GM03348 (cell line): ENCODE measurements around the gene GGCX.

ENCODE experiments used
- DNase-seq: peaks from one replicate; pipeline ENCODE4 v3.0.0; 2012; ENCODE audit warnings: low spot score

Gene GGCX

GRCh38 chr2:85541753-85542457 lies 19.4 kb downstream of the GGCX start:
- DNase-seq: no peak

- DNase-seq: no peak
Measured at GRCh38 chr2:85541262-85541661, 20.0 kb downstream of the GGCX start.

DNA sequence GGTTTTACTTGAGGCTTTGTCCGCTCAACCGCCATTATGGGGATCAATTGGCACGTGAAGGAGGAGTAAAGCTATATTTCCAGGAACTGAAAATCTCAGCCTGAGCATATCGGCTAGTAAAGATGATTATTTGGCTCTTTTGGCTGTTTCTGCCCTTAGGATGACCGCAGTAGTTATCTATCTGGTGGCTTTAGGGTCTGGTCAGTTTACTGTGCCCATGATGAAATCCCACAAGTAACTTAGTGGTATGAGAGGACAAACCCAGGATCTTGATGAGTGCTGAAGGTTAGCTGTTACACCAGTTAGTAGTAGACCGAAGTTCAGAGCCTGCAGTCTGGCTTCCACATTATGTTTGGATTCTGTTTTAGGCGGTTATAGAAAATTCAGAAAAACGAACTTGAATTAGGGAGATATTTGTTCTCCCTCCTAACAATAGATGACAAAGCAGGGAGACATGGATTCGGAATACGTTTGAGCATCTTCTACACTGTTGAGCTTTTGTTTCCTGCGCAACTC lies 21.1 kb downstream of the GGCX start:
- DNase-seq: no peak

DNA sequence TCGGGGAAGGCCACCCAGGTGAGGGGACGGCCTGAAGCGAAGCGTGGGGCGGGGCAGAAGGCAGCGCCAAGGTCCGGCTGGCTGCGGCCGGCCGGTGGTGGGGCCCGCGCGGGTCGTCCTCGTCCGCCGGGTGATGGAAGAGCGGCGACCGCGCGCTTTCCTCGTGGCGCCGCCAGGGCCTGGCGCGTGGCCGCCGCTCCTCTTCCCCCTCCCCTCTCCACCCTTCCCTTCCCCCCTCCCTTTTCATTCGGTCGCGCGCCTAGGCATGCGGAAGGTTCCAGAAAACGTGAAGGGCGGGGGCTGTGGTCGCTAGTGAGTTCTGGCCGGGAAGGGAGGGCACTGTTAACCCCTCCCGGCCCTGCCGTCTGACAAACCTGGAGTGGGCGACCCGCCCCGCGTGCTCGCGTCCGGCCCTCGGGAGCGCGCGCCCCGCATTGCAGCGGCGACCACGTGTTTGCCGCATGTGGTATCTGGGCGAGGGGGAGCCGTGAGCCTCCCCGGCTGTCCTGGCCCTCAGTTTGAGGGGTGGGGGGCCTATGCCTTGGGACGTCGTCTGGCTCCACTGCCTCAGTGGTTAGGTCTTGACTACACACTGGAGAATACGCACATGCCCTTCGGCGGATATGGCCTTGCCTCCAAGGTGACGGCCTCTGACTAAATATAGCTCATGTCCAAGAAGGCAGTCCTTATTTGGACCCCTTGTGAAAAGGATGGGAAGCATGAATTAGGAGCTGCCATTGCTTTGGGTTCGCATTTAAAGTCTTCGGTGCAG lies 21.7 kb downstream of the GGCX start:
- peak; percentile 80 for DNase-seq

DNA sequence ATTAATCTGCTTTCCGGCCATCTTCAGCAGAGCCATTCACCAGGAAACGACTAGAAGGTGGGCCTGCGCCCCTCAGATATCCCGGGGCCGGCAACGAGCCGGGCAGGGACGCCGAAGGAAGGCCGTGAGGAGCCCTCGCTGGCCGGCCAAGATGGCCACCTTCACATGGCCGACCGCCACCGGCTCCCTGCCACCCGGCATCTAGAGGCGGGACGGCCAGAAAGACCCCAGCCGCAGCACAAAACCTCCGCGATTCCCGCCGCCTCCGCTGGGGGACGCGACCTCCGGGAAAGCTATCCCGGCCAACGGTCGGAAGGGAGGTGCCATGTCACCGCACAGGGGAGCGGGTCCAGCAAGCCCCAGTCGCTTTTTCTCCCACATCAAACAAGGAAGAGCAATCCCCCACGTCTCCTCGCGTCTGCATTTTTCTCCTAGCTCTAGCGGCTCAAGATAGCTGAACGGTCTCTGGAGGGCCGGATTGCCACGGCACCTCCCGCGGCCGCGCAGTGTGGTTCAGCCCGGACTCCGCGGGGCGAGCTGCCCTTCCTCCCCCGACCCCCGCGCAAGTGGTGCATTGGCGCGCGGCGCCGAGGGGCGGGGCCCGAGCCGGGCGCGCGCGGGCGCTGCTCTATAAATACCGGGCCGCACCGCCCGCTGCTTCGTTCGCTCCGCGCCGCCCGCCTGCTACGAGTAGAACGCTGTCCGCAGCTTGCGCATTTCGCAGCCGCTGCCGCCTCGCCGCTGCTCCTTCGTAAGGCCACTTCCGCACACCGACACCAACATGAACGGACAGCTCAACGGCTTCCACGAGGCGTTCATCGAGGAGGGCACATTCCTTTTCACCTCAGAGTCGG lies 22.6 kb downstream of the GGCX start, which contains the start of gene MAT2A:
Gene MAT2A (plus strand): TSS at position 662 of the 854 bp plus-strand sequence. CDS start 120 bp downstream, at position 782.
- DNase-seq: peak; percentile 98

DNA sequence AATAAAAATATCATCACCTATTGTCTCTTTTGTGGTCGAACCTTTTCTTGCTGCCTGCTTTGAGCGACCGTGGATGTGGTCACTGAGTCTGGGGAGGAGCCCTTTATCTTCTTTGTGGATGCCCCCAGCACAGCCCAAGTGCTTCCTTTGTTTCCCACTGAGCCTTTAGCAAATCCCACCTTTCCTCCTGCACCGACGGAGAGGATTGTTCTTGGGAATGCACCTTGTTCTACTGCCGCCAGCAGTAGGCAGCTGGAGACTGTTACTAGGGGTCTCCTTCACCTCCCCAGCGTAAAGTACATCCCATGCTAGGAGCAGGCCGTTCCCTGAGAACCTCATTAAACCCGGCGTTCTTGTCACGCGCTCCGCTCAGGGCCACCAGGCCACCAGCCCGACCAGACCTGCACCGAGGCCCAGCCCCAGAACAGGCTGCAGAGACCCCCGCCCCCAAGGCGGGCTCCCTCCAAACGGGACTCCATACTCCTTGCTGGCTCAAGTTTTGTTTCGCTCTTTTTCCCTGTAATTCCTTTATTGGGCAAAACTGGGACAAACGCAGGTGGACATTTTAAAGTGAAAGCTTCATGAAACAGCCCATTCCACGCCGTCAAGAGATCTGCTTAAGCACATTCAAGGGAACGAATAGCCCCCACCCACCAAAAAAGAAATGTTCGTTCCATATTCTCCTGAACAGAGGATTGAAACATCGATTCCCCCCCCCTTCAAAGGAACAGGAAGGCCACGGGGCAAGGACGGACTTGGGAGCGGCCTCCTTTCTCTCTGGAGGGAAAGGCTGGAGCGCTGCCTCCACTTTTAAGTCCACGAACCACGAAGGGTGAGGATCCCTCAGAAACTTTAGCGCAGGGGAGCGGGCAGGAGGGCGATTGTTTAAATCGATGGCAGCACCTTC lies 23.4 kb downstream of the GGCX start:
- peak; percentile 48 for DNase-seq

DNA sequence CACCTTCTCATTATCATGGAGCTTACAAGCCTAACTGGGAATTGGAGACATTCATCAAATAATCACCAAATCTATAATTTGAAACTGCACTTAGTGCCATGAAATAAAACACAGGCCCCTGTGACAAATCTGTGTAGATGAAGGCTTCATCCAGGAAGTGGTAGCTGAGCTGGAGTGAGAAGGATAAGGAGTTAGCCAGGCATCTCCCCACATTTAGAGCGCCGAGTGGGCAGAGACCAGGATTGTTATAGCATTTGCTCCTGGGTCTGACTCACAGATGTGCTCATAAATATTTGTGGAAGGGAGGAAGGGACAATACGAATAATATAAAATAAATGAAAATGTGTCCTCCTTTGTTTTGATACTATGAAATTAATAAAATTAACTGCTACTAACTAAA lies 24.8 kb downstream of the GGCX start:
- DNase-seq: peak; percentile 65

GRCh38 chr2:85534881-85535280 lies 26.4 kb downstream of the GGCX start:
- no peak for DNase-seq

DNA sequence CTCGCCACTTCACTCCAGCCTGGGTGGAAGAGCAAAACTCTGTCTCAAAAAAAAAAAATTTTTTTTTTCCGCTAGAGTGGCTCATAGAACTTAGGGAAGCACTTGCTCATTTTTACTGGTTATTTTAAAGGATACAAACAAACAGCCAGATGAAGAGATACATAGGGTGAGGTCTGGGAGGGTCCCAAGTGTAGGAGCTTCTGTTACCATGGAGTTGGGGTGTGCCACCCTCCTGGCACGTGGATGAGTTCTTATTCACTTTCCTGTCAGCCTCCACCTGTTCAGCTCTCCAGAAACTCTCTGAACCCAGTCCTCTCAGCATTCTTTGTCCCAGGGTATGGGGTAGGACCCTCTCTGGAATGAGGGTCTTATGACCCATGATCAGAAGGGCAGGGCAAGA lies 27.2 kb downstream of the GGCX start:
- DNase-seq: no peak

- DNase-seq: no peak
Measured at GRCh38 chr2:85531589-85531988, 29.7 kb downstream of the GGCX start.

DNA sequence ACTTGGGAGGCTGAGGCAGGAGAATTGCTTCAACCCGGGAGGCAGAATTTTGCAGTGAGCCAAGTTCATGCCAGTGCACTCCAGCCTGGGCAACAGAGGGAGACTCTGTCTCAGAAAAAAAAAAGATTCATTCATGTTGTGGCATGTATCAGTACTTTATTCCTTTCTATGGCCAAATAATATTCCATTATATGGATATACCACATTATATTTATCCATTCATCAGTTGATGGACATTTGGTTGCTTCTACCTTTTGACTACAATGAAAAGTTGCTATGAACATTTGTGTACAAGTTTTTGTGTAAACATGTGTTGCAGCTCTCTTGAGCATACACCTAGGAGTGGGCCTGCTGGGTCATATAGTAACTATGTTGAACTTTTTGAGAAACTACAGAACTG lies 31.5 kb downstream of the GGCX start:
- DNase-seq: no peak

DNA sequence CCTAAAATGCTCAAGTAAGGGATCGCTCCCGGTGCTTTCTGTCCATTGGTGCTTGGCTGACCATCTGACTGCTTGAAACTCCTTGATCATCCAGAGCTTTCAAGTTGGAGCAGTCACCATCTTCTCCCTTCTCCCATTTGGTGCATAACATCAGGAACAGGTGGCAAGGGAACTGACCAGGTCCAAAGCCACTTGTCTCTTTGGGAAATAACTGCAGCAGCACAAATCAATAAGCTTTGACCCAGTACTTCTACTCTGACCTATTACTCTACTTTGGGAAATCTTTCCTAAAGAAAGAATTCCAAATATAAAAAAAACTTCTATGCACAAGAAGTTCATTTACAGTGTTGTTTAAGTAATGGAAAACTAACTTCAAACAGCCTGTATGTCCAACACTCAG lies 32.9 kb downstream of the GGCX start:
- DNase-seq: no peak

DNA sequence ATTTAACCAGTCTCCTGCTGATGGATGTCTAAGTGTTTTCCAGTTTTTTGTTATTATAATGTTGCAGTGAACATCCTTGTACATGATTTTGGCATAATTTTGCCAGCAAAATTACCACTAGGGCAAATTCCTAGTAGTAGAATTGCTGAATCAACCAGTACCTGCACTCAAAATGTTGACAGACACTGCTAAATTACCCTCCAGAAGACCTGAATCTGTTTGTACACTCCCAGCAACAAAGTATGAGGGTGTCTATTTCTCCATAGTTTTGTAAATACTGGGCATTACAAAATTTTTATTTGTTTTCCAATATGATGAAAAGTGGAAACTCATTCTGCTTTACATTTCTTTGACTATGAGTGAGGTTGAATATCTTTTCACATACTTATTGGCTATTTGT lies 33.5 kb downstream of the GGCX start:
- DNase-seq: no peak

DNA sequence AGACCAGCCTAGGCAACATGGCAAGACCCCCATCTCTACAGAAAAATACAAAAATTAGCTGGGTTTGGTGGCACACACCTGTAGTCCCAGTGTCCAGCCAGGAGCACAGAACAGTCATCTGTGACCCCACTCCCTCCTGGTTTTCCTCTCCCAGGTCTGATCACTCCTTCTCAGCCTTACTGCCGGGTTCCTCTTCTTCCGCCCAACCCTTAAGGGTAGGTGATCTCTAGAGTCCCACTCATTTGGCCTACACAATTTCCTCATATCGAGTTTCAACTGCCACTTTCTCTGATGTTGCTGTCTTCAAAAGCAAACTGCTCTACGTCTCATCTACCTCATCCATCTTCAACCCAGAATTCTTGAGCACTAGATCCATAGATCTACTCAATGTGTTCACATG lies 35.7 kb downstream of the GGCX start:
- DNase-seq: no peak

- DNase-seq: no peak
Measured at GRCh38 chr2:85525029-85525428, 36.3 kb downstream of the GGCX start.

DNA sequence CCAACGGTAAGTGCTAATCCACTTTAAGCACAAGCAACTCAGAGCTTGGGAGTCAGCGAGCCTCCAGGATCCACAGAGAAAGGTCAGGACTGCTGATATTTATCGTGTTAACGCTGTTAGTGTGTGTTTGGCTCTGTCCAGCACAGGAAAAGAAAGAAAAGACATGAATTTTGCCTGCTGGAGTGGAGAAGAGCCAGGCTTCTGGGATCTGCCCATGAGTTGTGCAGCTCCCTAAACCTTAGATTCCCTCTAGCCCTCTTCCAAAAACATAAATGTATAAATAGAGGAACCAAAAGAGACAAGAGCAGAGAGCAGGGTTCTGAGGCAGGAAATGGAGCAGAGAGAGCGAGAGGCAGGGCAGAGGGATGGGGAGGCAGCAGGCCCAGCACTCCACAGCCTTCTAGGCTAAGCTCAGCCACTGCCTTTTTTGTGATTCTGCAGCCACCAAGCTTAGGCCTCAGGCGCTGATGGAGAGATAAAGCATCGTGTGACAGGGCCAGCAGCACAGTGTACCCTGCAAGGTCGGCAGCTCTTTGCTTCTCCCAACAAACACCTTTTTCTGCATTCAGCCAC lies 36.9 kb downstream of the GGCX start:
- DNase-seq: no peak

GRCh38 chr2:85523903-85524335 lies 37.4 kb downstream of the GGCX start:
- no peak for DNase-seq

DNA sequence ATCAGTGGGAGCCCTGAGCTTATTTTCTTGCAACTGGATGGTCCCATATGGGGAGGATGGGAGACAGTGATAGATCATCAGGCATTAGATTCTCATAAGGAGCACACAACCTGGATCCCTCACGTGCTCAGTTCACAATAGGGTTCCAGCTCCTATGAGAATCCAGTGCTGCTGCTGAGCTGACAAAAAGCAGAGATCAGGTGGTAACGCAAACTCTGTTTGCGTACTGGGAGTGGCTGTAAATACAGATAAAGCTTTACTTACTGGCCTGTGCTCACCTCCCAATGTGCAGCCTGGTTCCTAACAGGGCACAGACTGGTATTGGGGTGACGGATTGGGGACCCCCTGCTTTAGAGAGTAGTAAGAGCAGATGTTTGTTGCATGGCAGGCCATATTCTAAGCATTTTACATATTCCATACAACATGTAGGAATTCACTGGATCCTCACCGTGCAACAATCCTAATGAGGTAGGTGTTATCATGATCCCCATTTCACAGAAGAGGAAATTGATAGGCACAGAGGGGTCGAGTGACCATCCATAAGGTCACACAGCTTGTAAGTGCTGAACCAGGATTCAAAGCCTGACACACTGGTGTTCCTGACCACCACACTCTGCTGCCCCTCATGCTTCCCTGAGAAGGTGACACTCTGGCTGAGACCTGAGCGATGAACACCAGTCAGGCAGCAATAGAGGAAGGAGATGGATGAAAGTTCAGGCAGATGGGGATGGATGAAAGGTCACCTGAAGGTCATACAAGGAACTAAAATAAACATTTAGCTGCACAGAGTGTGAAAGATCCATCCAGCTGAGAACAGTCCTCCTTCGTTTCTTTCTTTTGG lies 38.0 kb downstream of the GGCX start:
- DNase-seq: no peak

GRCh38 chr2:85522090-85522647 lies 39.1 kb downstream of the GGCX start:
- no peak for DNase-seq
